ENCODE data around the gene FBXW11. TPM values are rescaled to one million over a fixed set of nuclear protein-coding genes. Genes with fewer than 3 reads are reported as not detected.

The FBXW11 gene
- total RNA-seq, 1 donor from 2014 or later = 61.4 TPM

- Mint-ChIP-seq H3K9me3 (ENCODE audit: unreplicated experiment) (no peaks in the 10 kb centered on the region), H3K4me3 (ENCODE audit: unreplicated experiment) (no peak overlapping the region), H3K36me3 (ENCODE audit: unreplicated experiment) (peaks cover 2% of the 10 kb centered on the region), H3K4me1 (ENCODE audit: unreplicated experiment) (peaks cover 23% of the 10 kb centered on the region), H3K27me3 (ENCODE audit: unreplicated experiment) (no peaks in the 10 kb centered on the region), H3K27ac (ENCODE audit: unreplicated experiment) (no peak overlapping the region)
- DNase-seq (ENCODE audit: extremely low spot score, unreplicated experiment) = no peak
- no peak for TF ChIP-seq CTCF (IDR thresholded peaks at IDR 0.05)
Observed at GRCh38 chr5:171908638-171909037, 97.8 kb downstream of the FBXW11 start.

- Mint-ChIP-seq H3K4me1 (ENCODE audit: unreplicated experiment) (peaks cover 17% of the 10 kb centered on the region), H3K27me3 (ENCODE audit: unreplicated experiment) (no peaks in the 10 kb centered on the region), H3K4me3 (ENCODE audit: unreplicated experiment) (no peak overlapping the region), H3K27ac (ENCODE audit: unreplicated experiment) (no peak overlapping the region), H3K36me3 (ENCODE audit: unreplicated experiment) (peaks cover 2% of the 10 kb centered on the region), H3K9me3 (ENCODE audit: unreplicated experiment) (no peaks in the 10 kb centered on the region)
- DNase-seq (ENCODE audit: extremely low spot score, unreplicated experiment) = no peak
- TF ChIP-seq CTCF (IDR thresholded peaks at IDR 0.05) = peak; percentile 86
Observed at GRCh38 chr5:171907725-171908343, 98.6 kb downstream of the FBXW11 start.

GRCh38 chr5:171906703-171907590, 99.5 kb downstream of the FBXW11 start:
- Mint-ChIP-seq H3K27ac (ENCODE audit: unreplicated experiment) (no peak overlapping the region), H3K4me3 (ENCODE audit: unreplicated experiment) (no peak overlapping the region), H3K4me1 (ENCODE audit: unreplicated experiment) (peaks cover 12% of the 10 kb centered on the region), H3K36me3 (ENCODE audit: unreplicated experiment) (peaks cover 2% of the 10 kb centered on the region), H3K9me3 (ENCODE audit: unreplicated experiment) (no peaks in the 10 kb centered on the region), H3K27me3 (ENCODE audit: unreplicated experiment) (no peaks in the 10 kb centered on the region)
- TF ChIP-seq CTCF (IDR thresholded peaks at IDR 0.05) = no peak
- no peak for DNase-seq (ENCODE audit: extremely low spot score, unreplicated experiment)

- Mint-ChIP-seq H3K36me3 (ENCODE audit: unreplicated experiment) (peaks cover 2% of the 10 kb centered on the region), H3K27me3 (ENCODE audit: unreplicated experiment) (no peaks in the 10 kb centered on the region), H3K9me3 (ENCODE audit: unreplicated experiment) (no peaks in the 10 kb centered on the region), H3K27ac (ENCODE audit: unreplicated experiment) (no peak overlapping the region), H3K4me3 (ENCODE audit: unreplicated experiment) (no peak overlapping the region), H3K4me1 (ENCODE audit: unreplicated experiment) (peaks cover 8% of the 10 kb centered on the region)
- DNase-seq (ENCODE audit: extremely low spot score, unreplicated experiment) = no peak
- no peak for TF ChIP-seq CTCF (IDR thresholded peaks at IDR 0.05)
Observed at GRCh38 chr5:171906066-171906570, 100.3 kb downstream of the FBXW11 start.

- DNase-seq (ENCODE audit: extremely low spot score, unreplicated experiment) = no peak
- Mint-ChIP-seq H3K36me3 (ENCODE audit: unreplicated experiment) (peaks cover 2% of the 10 kb centered on the region), H3K4me3 (ENCODE audit: unreplicated experiment) (no peak overlapping the region), H3K4me1 (ENCODE audit: unreplicated experiment) (peaks cover 9% of the 10 kb centered on the region), H3K9me3 (ENCODE audit: unreplicated experiment) (no peaks in the 10 kb centered on the region), H3K27ac (ENCODE audit: unreplicated experiment) (no peak overlapping the region), H3K27me3 (ENCODE audit: unreplicated experiment) (no peaks in the 10 kb centered on the region)
- no peak for TF ChIP-seq CTCF (IDR thresholded peaks at IDR 0.05)
Observed at GRCh38 chr5:171904886-171905285, 101.6 kb downstream of the FBXW11 start.
